ENCODE measurements around the gene ICAM4. TPM values are rescaled to one million over a fixed set of nuclear protein-coding genes. Genes with fewer than 3 reads are reported as not detected.

The ICAM4 gene
- total and polyA plus RNA-seq, 2 of the 13 experiments (the other 11 are each of a cell fraction or from before 2014, with no cell fraction given), result 2.9 to 4.0 TPM

DNA sequence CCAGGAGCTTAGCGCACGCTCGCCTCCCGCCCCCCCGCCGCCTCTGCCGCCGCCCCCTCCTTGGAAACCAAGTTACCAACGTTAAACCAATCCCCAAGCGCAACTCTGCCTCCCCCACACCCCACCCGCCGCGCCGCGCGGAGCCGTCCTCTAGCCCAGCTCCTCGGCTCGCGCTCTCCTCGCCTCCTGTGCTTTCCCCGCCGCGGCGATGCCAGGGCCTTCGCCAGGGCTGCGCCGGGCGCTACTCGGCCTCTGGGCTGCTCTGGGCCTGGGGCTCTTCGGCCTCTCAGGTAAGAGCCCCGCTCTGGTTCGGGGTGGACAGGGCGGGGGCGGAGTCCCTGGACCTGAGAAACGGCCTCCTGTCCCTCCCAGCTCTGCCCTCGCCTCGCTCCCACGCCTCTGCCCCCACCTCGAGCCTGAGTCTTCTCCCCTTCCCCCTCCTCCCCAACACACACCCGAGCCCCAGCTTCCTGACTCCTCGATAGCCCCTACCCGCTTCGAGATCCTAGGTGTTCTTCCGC lies 3.1 kb downstream of the ICAM4 start, which contains the start of gene ICAM5:
Gene ICAM5, plus strand, starts transcription at position 117 of the 521 bp plus-strand sequence. Its CDS starts 92 bp downstream, at position 209.
- H3K4me2 ChIP-seq (ENCODE audit: low read depth, low read length), result peak within 1 kb of the TSS; percentile 97
- ATAC-seq (peak; percentile 3; the same call in 2 of the 3 replicates), FAIRE-seq (no peak), DNase-seq (ENCODE audit: low spot score) (no peak)
- TF ChIP-seq KDM2A (CRISPR knock-in tag; IDR thresholded peaks at IDR 0.05; ENCODE audit: borderline replicate concordance, low read depth) (peak; percentile 49; the same call in 1 of the 2 replicates), HNRNPK (IDR thresholded peaks at IDR 0.05; ENCODE audit: low read depth, low read length, poor library complexity, severe bottlenecking) (peak; percentile 48), FOXA1 (IDR thresholded peaks at IDR 0.05) (no peak), FOXA1 (CRISPR knock-in tag; IDR thresholded peaks at IDR 0.05) (no peak), ZNF629 (CRISPR knock-in tag; conservative IDR thresholded peaks at IDR 0.05) (no peak), ZFP90 (CRISPR knock-in tag; IDR thresholded peaks at IDR 0.05; ENCODE audit: borderline replicate concordance) (no peak), NCOA5 (CRISPR knock-in tag; IDR thresholded peaks at IDR 0.05) (no peak), ZMYM3 (CRISPR knock-in tag; IDR thresholded peaks at IDR 0.05) (no peak), ZNF263 (CRISPR knock-in tag; IDR thresholded peaks at IDR 0.05) (0 out of 2 replicates have a peak, but pooled peaks have one; percentile 45), NFRKB (IDR thresholded peaks at IDR 0.05) (no peak), KLF16 (CRISPR knock-in tag; IDR thresholded peaks at IDR 0.05) (no peak), ZNF607 (CRISPR knock-in tag; IDR thresholded peaks at IDR 0.05; ENCODE audit: borderline replicate concordance) (no peak), PAWR (CRISPR knock-in tag; IDR thresholded peaks at IDR 0.05; ENCODE audit: borderline replicate concordance) (no peak)
- TF ChIP-seq, protein P1, sequence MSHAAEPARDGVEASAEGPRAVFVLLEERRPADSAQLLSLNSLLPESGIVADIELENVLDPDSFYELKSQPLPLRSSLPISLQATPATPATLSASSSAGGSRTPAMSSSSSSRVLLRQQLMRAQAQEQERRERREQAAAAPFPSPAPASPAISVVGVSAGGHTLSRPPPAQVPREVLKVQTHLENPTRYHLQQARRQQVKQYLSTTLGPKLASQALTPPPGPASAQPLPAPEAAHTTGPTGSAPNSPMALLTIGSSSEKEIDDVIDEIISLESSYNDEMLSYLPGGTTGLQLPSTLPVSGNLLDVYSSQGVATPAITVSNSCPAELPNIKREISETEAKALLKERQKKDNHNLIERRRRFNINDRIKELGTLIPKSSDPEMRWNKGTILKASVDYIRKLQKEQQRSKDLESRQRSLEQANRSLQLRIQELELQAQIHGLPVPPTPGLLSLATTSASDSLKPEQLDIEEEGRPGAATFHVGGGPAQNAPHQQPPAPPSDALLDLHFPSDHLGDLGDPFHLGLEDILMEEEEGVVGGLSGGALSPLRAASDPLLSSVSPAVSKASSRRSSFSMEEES (CRISPR knock-in tag; IDR thresholded peaks at IDR 0.05), result no peak
- TF ChIP-seq, protein P2, sequence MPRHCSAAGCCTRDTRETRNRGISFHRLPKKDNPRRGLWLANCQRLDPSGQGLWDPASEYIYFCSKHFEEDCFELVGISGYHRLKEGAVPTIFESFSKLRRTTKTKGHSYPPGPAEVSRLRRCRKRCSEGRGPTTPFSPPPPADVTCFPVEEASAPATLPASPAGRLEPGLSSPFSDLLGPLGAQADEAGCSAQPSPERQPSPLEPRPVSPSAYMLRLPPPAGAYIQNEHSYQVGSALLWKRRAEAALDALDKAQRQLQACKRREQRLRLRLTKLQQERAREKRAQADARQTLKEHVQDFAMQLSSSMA (CRISPR knock-in tag; IDR thresholded peaks at IDR 0.05), result no peak
- CTCF ChIA-PET (ENCODE audit: low intra/inter-chr PET ratio, low total read pairs), result no interaction called here
- H3K36me3 ChIP-seq (replicated peaks in 1 of 2; ENCODE audit: control insufficient read depth in 1 of 2, insufficient read depth in 2 of 2, low read length in 2 of 2), result peaks cover 3 to 6% of the 10 kb centered on the region in 2 experiments; a peak in 4 of 5 replicates
- peaks cover 0 to 20% of the 10 kb centered on the region in 2 experiments; a peak in 3 of 5 replicates for H3K27me3 ChIP-seq (ENCODE audit: control insufficient read depth in 1 of 2, insufficient read depth in 2 of 2, low read length in 2 of 2)
- no peak within 1 kb of the TSS for H3K27ac ChIP-seq (ENCODE audit: extremely low read length, insufficient read depth, low read length)
- intact Hi-C loops (cut with micrococcal nuclease; ENCODE audit: unreplicated experiment), result no loop called here
- H3K4me3 ChIP-seq (replicated peaks in 1 of 3; ENCODE audit: insufficient read depth in 1 of 3, low read depth in 2 of 3, low read length in 3 of 3), result peak within 1 kb of the TSS; percentile 52 to 79 (median 62)
- H3K4me1 ChIP-seq (ENCODE audit: insufficient read depth, low read length), result peaks cover 75% of the 10 kb centered on the region
- H3K79me2 ChIP-seq (ENCODE audit: insufficient read depth, low read length), result no peaks in the 10 kb centered on the region
- H2AFZ ChIP-seq (ENCODE audit: low read length), result no peak within 1 kb of the TSS
- peak within 1 kb of the TSS; percentile 34 for H3K9ac ChIP-seq (ENCODE audit: insufficient read depth, low read depth, low read length)
- in situ Hi-C loops (cut with HindIII; ENCODE audit: extremely low pct_ligation_motif_present, low pct_unique_long_range_greater_than_20kb), result no loop called here
- 2% methylated on average over 13 of the region's 45 CpGs for WGBS (ENCODE audit: low lambda C conversion rate)
- POLR2A ChIA-PET, result interaction anchor here (0.9 to 7.3 kb wide), 10 partner anchors 10 to 184 kb away, joined by 3 to 149 read pairs (median 6); partner anchors contain the start of genes ICAM1, PPAN, RAVER1 and TYK2
- no TSS peak for BruUV-seq (replicated peaks)
- 0 out of 2 replicates have a peak, but pooled peaks cover 6% of the 10 kb centered on the region for H4K20me1 ChIP-seq (ENCODE audit: insufficient read depth, low read length)
- no peaks in the 10 kb centered on the region for H3K9me3 ChIP-seq (ENCODE audit: low read length)
